CD4-positive, CD25-positive, alpha-beta regulatory T cell (primary cell): ENCODE results near the gene NDC1. TPM values are rescaled to one million over a fixed set of nuclear protein-coding genes. Genes with fewer than 3 reads are reported as not detected.

ENCODE experiments used
- ATAC-seq, 2 donors: fragments of 150-1000 bp; cut with Tn5 transposase; one replicate each; pipeline ENCODE4 v1.10.0; 2021; ENCODE audit warnings: low read depth in 2 of 2, moderate number of reproducible peaks in 2 of 2, moderate library complexity in 1 of 2
- DNase-seq, 3 donors: peaks; one replicate each; pipeline versions ENCODE4 v3.0.0 to v3.0.0-alpha.2; 2012 to 2022; ENCODE audit warnings: mixed read lengths in 1 of 3
- H3K27ac ChIP-seq: one replicate; pipeline ENCODE4 v1.7.0; 2013; ENCODE audit warnings: mild to moderate bottlenecking, low read length; ENCODE audit not compliant: insufficient read depth, poor library complexity, severe bottlenecking
- H3K27me3 ChIP-seq: one replicate; pipeline ENCODE4 v1.7.0; 2013; ENCODE audit warnings: low read length; ENCODE audit not compliant: control insufficient read depth, insufficient read depth
- H3K36me3 ChIP-seq: one replicate; pipeline ENCODE4 v1.7.0; 2013; ENCODE audit warnings: mild to moderate bottlenecking, low read length, moderate library complexity; ENCODE audit not compliant: control insufficient read depth, insufficient read depth
- H3K4me1 ChIP-seq: 2 replicates; pipeline ENCODE4 v1.7.0; 2013; ENCODE audit warnings: mild to moderate bottlenecking, low read length; ENCODE audit not compliant: insufficient read depth, control insufficient read depth, poor library complexity, severe bottlenecking
- H3K4me3 ChIP-seq: one replicate; pipeline ENCODE4 v1.7.0; 2013; ENCODE audit warnings: low read depth, mild to moderate bottlenecking, low read length, moderate library complexity
- H3K9me3 ChIP-seq, 2 experiments: 1 replicate in 1 of 2; 2 replicates in 1 of 2; pipeline ENCODE4 v1.7.0; 2013; ENCODE audit warnings: low read length in 2 of 2, mild to moderate bottlenecking in 1 of 2, moderate library complexity in 1 of 2; ENCODE audit not compliant: control insufficient read depth in 2 of 2
- H3K27ac Mint-ChIP-seq, 3 donors: one replicate each; pipeline ENCODE4 v1.8.0; 2020 to 2022; ENCODE audit warnings: mild to moderate bottlenecking in 3 of 3, mixed read lengths in 3 of 3, moderate library complexity in 2 of 3
- H3K27me3 Mint-ChIP-seq: one replicate; pipeline ENCODE4 v1.8.0; 2022; ENCODE audit warnings: mild to moderate bottlenecking, mixed read lengths
- H3K36me3 Mint-ChIP-seq: one replicate; pipeline ENCODE4 v1.8.0; 2020; ENCODE audit warnings: mixed read lengths
- H3K4me1 Mint-ChIP-seq, 4 donors: one replicate each; pipeline ENCODE4 v1.8.0; 2020 to 2022; ENCODE audit warnings: mixed read lengths in 4 of 4, mild to moderate bottlenecking in 1 of 4
- H3K4me3 Mint-ChIP-seq, 4 donors: one replicate each; pipeline ENCODE4 v1.8.0; 2020 to 2022; ENCODE audit warnings: mild to moderate bottlenecking in 4 of 4, mixed read lengths in 4 of 4, moderate library complexity in 3 of 4
- H3K9me3 Mint-ChIP-seq, 7 donors: one replicate each; pipeline ENCODE4 v1.8.0; 2020 to 2022; ENCODE audit warnings: mixed read lengths in 7 of 7, mild to moderate bottlenecking in 3 of 7, moderate library complexity in 2 of 7
- polyA plus RNA-seq, 4 donors: library from polyadenylated mRNA; unstranded; fragments of 300-500 nt; fragmentation: Illumina TruSeq; gene quantifications; one replicate each; pipeline ENCODE4 v1.2.3, GENCODE V29; 2021
- total RNA-seq: library from RNA; stranded (reverse); gene quantifications from one replicate; pipeline ENCODE4 v1.2.3, GENCODE V29; 2022

NDC1 gene
- total and polyA plus RNA-seq, 5 donors from 2014 or later = 3.3 to 6.4 (median 4.8) TPM

GRCh38 chr1:53734650-53735211 is 103.4 kb downstream of the NDC1 start:
- Histone ChIP-seq H3K27me3 (peaks cover 11% of the 10 kb centered on the region), H3K27ac (no peak overlapping the region), H3K4me1 (peaks cover 12% of the 10 kb centered on the region), H3K4me3 (no peak overlapping the region), H3K9me3 (no peaks in the 10 kb centered on the region), H3K36me3 (no peaks in the 10 kb centered on the region)
- Mint-ChIP-seq H3K27ac (no peak overlapping the region), H3K27me3 (peaks cover 57% of the 10 kb centered on the region), H3K36me3 (no peaks in the 10 kb centered on the region), H3K9me3 (peaks cover 0 to 2% (median 0%) of the 10 kb centered on the region in 7 donors), H3K4me1 (peaks cover 0 to 8% (median 1%) of the 10 kb centered on the region in 4 donors), H3K4me3 (no peak overlapping the region)
- DNase-seq (no peak), ATAC-seq (no peak)

- Histone ChIP-seq H3K27ac (no peak overlapping the region), H3K9me3 (no peaks in the 10 kb centered on the region), H3K4me1 (peaks cover 12% of the 10 kb centered on the region), H3K36me3 (no peaks in the 10 kb centered on the region), H3K4me3 (no peak overlapping the region), H3K27me3 (peaks cover 11% of the 10 kb centered on the region)
- Mint-ChIP-seq H3K4me3 (no peak overlapping the region), H3K9me3 (peaks cover 0 to 2% (median 0%) of the 10 kb centered on the region in 7 donors), H3K4me1 (peaks cover 0 to 4% (median 0%) of the 10 kb centered on the region in 4 donors), H3K36me3 (no peaks in the 10 kb centered on the region), H3K27ac (no peak overlapping the region), H3K27me3 (peaks cover 55% of the 10 kb centered on the region)
- ATAC-seq (no peak), DNase-seq (no peak)
Observed at GRCh38 chr1:53733975-53734649, 104.0 kb downstream of the NDC1 start.

GRCh38 chr1:53733447-53733931 is 104.6 kb downstream of the NDC1 start:
- Mint-ChIP-seq H3K27me3 (peaks cover 61% of the 10 kb centered on the region), H3K27ac (peak overlapping the region in 1 of 3 donors; percentile 5), H3K36me3 (no peaks in the 10 kb centered on the region), H3K4me3 (no peak overlapping the region), H3K4me1 (peaks cover 0 to 4% (median 0%) of the 10 kb centered on the region in 4 donors), H3K9me3 (peaks cover 0 to 2% (median 0%) of the 10 kb centered on the region in 7 donors)
- no peaks in the 10 kb centered on the region for H3K9me3 ChIP-seq
- peaks cover 9% of the 10 kb centered on the region for H3K4me1 ChIP-seq
- H3K4me3 ChIP-seq = no peak overlapping the region
- no peaks in the 10 kb centered on the region for H3K36me3 ChIP-seq
- peaks cover 11% of the 10 kb centered on the region for H3K27me3 ChIP-seq
- no peak for DNase-seq
- H3K27ac ChIP-seq = no peak overlapping the region
- no peak for ATAC-seq

- no peaks in the 10 kb centered on the region for H3K9me3 ChIP-seq
- peaks cover 11% of the 10 kb centered on the region for H3K27me3 ChIP-seq
- no peaks in the 10 kb centered on the region for H3K36me3 Mint-ChIP-seq
- peaks cover 0 to 3% (median 0%) of the 10 kb centered on the region in 4 donors for H3K4me1 Mint-ChIP-seq
- peaks cover 64% of the 10 kb centered on the region for H3K27me3 Mint-ChIP-seq
- no peak overlapping the region for H3K4me3 Mint-ChIP-seq
- DNase-seq = no peak
- H3K27ac ChIP-seq = no peak overlapping the region
- H3K4me1 ChIP-seq = peaks cover 3% of the 10 kb centered on the region
- no peak overlapping the region for H3K27ac Mint-ChIP-seq
- no peak overlapping the region for H3K4me3 ChIP-seq
- ATAC-seq = no peak
- H3K36me3 ChIP-seq = no peaks in the 10 kb centered on the region
- H3K9me3 Mint-ChIP-seq = peaks cover 0 to 2% (median 0%) of the 10 kb centered on the region in 7 donors
Observed at GRCh38 chr1:53732912-53733317, 105.2 kb downstream of the NDC1 start.

GRCh38 chr1:53732409-53732808 is 105.7 kb downstream of the NDC1 start:
- peaks cover 0 to 1% (median 0%) of the 10 kb centered on the region in 4 donors for H3K4me1 Mint-ChIP-seq
- no peaks in the 10 kb centered on the region for H3K4me1 ChIP-seq
- H3K27ac ChIP-seq = no peak overlapping the region
- peaks cover 62% of the 10 kb centered on the region for H3K27me3 Mint-ChIP-seq
- H3K36me3 ChIP-seq = no peaks in the 10 kb centered on the region
- H3K4me3 Mint-ChIP-seq = no peak overlapping the region
- no peak overlapping the region for H3K27ac Mint-ChIP-seq
- no peaks in the 10 kb centered on the region for H3K36me3 Mint-ChIP-seq
- H3K27me3 ChIP-seq = peaks cover 10% of the 10 kb centered on the region
- H3K9me3 ChIP-seq = no peaks in the 10 kb centered on the region
- peaks cover 0 to 2% (median 0%) of the 10 kb centered on the region in 7 donors for H3K9me3 Mint-ChIP-seq
- no peak for DNase-seq
- no peak overlapping the region for H3K4me3 ChIP-seq
- no peak for ATAC-seq

- peaks cover 7% of the 10 kb centered on the region for H3K27me3 ChIP-seq
- no peaks in the 10 kb centered on the region for H3K4me1 ChIP-seq
- H3K36me3 Mint-ChIP-seq = no peaks in the 10 kb centered on the region
- no peak overlapping the region for H3K4me3 Mint-ChIP-seq
- no peaks in the 10 kb centered on the region for H3K4me1 Mint-ChIP-seq
- H3K4me3 ChIP-seq = no peak overlapping the region
- no peaks in the 10 kb centered on the region for H3K36me3 ChIP-seq
- ATAC-seq (no peak), DNase-seq (no peak)
- H3K27ac ChIP-seq = no peak overlapping the region
- H3K27me3 Mint-ChIP-seq = peaks cover 56% of the 10 kb centered on the region
- no peaks in the 10 kb centered on the region for H3K9me3 ChIP-seq
- H3K9me3 Mint-ChIP-seq = peaks cover 0 to 2% (median 0%) of the 10 kb centered on the region in 7 donors
- H3K27ac Mint-ChIP-seq = no peak overlapping the region
Observed at GRCh38 chr1:53731779-53732305, 106.3 kb downstream of the NDC1 start.

GRCh38 chr1:53731043-53731600 is 107.0 kb downstream of the NDC1 start:
- DNase-seq (no peak), ATAC-seq (no peak)
- no peaks in the 10 kb centered on the region for H3K4me1 ChIP-seq
- Mint-ChIP-seq H3K27ac (no peak overlapping the region), H3K9me3 (peaks cover 0 to 2% (median 0%) of the 10 kb centered on the region in 7 donors), H3K36me3 (no peaks in the 10 kb centered on the region), H3K4me3 (no peak overlapping the region), H3K27me3 (peaks cover 50% of the 10 kb centered on the region), H3K4me1 (no peaks in the 10 kb centered on the region)
- H3K36me3 ChIP-seq = no peaks in the 10 kb centered on the region
- H3K27ac ChIP-seq = no peak overlapping the region
- H3K9me3 ChIP-seq = no peaks in the 10 kb centered on the region
- peaks cover 5% of the 10 kb centered on the region for H3K27me3 ChIP-seq
- H3K4me3 ChIP-seq = no peak overlapping the region
